Measurements from ENCODE around the gene LAMA3. TPM values are rescaled to one million over a fixed set of nuclear protein-coding genes. Genes with fewer than 3 reads are reported as not detected.

LAMA3 gene, protein sequence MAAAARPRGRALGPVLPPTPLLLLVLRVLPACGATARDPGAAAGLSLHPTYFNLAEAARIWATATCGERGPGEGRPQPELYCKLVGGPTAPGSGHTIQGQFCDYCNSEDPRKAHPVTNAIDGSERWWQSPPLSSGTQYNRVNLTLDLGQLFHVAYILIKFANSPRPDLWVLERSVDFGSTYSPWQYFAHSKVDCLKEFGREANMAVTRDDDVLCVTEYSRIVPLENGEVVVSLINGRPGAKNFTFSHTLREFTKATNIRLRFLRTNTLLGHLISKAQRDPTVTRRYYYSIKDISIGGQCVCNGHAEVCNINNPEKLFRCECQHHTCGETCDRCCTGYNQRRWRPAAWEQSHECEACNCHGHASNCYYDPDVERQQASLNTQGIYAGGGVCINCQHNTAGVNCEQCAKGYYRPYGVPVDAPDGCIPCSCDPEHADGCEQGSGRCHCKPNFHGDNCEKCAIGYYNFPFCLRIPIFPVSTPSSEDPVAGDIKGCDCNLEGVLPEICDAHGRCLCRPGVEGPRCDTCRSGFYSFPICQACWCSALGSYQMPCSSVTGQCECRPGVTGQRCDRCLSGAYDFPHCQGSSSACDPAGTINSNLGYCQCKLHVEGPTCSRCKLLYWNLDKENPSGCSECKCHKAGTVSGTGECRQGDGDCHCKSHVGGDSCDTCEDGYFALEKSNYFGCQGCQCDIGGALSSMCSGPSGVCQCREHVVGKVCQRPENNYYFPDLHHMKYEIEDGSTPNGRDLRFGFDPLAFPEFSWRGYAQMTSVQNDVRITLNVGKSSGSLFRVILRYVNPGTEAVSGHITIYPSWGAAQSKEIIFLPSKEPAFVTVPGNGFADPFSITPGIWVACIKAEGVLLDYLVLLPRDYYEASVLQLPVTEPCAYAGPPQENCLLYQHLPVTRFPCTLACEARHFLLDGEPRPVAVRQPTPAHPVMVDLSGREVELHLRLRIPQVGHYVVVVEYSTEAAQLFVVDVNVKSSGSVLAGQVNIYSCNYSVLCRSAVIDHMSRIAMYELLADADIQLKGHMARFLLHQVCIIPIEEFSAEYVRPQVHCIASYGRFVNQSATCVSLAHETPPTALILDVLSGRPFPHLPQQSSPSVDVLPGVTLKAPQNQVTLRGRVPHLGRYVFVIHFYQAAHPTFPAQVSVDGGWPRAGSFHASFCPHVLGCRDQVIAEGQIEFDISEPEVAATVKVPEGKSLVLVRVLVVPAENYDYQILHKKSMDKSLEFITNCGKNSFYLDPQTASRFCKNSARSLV (N-terminal part only)
- 7.1 and 12.3 TPM in 2 replicates for total RNA-seq
- polyA plus RNA-seq, result 2.5 and 2.6 TPM in 2 replicates
- polyA plus RNA-seq (2011; cell fraction: cytosol; rRNA removed), result 1.9 and 2.5 TPM in 2 replicates
- 8.4 and 9.3 TPM in 2 replicates for polyA plus RNA-seq (2011; cell fraction: nucleus; rRNA removed)
- polyA plus RNA-seq (2012), result 8.0 and 8.9 TPM in 2 replicates
- polyA minus RNA-seq, result 5.5 and 6.1 TPM in 2 replicates
- polyA minus RNA-seq (2011; cell fraction: cytosol; rRNA and poly(A)+ RNA removed), result 9.4 TPM
- 7.0 and 10.4 TPM in 2 replicates for polyA minus RNA-seq (2011; cell fraction: nucleus; rRNA and poly(A)+ RNA removed)
- Bru-seq, nascent RNA, result percentile 50 among the genes with signal in this experiment
- BruChase-seq, experiment 1, labeled RNA remaining after a 6-hour chase, result percentile 38 among the genes with signal in this experiment
- BruChase-seq, experiment 2, labeled RNA remaining after a 2-hour chase, result percentile 41 among the genes with signal in this experiment
- long read RNA-seq, partial matches to known transcripts, result 4 of 6 reads
- long read RNA-seq, other reads (novel, unspliced or antisense), result 2 of 6 reads

DNA sequence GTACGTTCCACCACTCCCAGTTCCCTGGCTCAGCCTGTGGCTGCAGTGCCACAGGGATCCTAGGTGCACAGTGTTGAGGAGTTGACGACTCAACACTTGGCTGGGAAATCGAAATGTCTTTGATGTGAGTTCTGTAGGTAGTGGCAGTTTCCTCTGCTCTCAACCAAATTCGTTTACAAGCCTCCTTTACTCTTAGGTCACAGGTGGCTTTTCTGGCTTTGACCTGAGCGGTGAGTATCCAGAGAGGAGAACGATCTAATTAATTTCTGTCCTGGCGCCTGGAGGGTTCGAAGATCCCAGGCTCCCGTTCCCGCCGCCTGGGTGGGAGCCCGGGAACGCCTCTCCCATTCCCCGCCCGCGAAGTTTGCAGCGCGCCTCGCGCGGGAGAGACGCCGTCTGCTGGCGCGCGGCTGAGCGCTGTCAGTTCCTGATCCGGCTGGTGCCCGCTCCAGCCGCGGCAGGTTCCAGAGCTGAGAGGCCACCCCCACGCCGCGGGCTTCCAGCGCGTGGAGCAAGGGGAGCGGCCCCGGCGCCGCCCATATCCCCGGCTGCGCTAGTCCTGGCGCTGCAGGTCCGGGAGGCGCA lies at the start of gene LAMA3:
TSS of gene LAMA3 (plus strand) at position 423 of the 585 bp plus-strand sequence. CDS start 231 bp downstream, outside the sequence.
- POLR2A ChIA-PET, result no interaction called here
- BruUV-seq (replicated peaks), result no TSS peak
- CTCF ChIA-PET, result interaction anchor here (0.7 to 2.0 kb wide), 5 partner anchors 12 to 67 kb away, joined by 3 to 13 read pairs (median 3); partner anchors contain the start of gene ANKRD29
- intact Hi-C loops (cut with micrococcal nuclease), result loop anchor here (5.0 kb wide), 2 partner anchors 42 to 62 kb away; no protein-coding TSS in a partner anchor
- peak; percentile 53 for DNase-seq (ENCODE audit: low read depth, low spot score)
- Histone ChIP-seq H3K9me3 (replicated peaks; ENCODE audit: control insufficient read depth, insufficient read depth, low read length) (no peaks in the 10 kb centered on the region), H3K27me3 (ENCODE audit: control insufficient read depth in 2 of 2, insufficient read depth in 2 of 2, low read length in 2 of 2) (no peaks in the 10 kb centered on the region), H3K4me2 (ENCODE audit: insufficient read depth, low read length) (peak within 1 kb of the TSS; percentile 69), H3K9me1 (replicated peaks; ENCODE audit: control insufficient read depth, extremely low read depth, insufficient read depth, low read length) (no peaks in the 10 kb centered on the region), H3K79me2 (ENCODE audit: control insufficient read depth, insufficient read depth, low read length) (no peaks in the 10 kb centered on the region), H3K4me1 (ENCODE audit: control insufficient read depth, extremely low read depth, insufficient read depth, low read length) (peaks cover 13% of the 10 kb centered on the region), H3K27ac (ENCODE audit: insufficient read depth, low read depth, low read length) (no peak within 1 kb of the TSS), H4K20me1 (replicated peaks; ENCODE audit: control insufficient read depth, extremely low read depth, insufficient read depth, low read length) (no peaks in the 10 kb centered on the region), H3K9ac (replicated peaks; ENCODE audit: extremely low read depth, insufficient read depth, low read length) (peak within 1 kb of the TSS; percentile 47), H3K36me3 (ENCODE audit: control insufficient read depth in 2 of 2, extremely low read depth in 1 of 2, insufficient read depth in 2 of 2, low read length in 2 of 2) (no peaks in the 10 kb centered on the region), H3K4me3 (replicated peaks in 1 of 3; ENCODE audit: insufficient read depth in 1 of 3, low read depth in 1 of 3, low read length in 3 of 3) (peak within 1 kb of the TSS; percentile 36 to 76 (median 50)), H2AFZ (ENCODE audit: low read depth, low read length) (peak within 1 kb of the TSS; percentile 87)
- TF ChIP-seq, protein P1, sequence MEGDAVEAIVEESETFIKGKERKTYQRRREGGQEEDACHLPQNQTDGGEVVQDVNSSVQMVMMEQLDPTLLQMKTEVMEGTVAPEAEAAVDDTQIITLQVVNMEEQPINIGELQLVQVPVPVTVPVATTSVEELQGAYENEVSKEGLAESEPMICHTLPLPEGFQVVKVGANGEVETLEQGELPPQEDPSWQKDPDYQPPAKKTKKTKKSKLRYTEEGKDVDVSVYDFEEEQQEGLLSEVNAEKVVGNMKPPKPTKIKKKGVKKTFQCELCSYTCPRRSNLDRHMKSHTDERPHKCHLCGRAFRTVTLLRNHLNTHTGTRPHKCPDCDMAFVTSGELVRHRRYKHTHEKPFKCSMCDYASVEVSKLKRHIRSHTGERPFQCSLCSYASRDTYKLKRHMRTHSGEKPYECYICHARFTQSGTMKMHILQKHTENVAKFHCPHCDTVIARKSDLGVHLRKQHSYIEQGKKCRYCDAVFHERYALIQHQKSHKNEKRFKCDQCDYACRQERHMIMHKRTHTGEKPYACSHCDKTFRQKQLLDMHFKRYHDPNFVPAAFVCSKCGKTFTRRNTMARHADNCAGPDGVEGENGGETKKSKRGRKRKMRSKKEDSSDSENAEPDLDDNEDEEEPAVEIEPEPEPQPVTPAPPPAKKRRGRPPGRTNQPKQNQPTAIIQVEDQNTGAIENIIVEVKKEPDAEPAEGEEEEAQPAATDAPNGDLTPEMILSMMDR (IDR thresholded peaks at IDR 0.05; ENCODE audit: extremely low read depth in 1 of 2, insufficient read depth in 1 of 2, low read depth in 1 of 2, low read length in 2 of 2), result peak; percentile 7 to 33
- TF ChIP-seq MYC (IDR thresholded peaks at IDR 0.05; ENCODE audit: low read depth, low read length) (no peak), POLR2AphosphoS5 (IDR thresholded peaks at IDR 0.05; ENCODE audit: insufficient read depth, low read depth, low read length) (peak; percentile 33), FOS (IDR thresholded peaks at IDR 0.05; ENCODE audit: borderline replicate concordance, insufficient read depth, low read length) (peak; percentile 8)
- TF ChIP-seq, protein P2, sequence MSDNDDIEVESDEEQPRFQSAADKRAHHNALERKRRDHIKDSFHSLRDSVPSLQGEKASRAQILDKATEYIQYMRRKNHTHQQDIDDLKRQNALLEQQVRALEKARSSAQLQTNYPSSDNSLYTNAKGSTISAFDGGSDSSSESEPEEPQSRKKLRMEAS (IDR thresholded peaks at IDR 0.05; ENCODE audit: insufficient read depth, insufficient read length), result no peak
- dilution Hi-C loops (cut with MboI; ENCODE audit: extremely low pct_ligation_motif_present, low sequenced_read_pairs), result no loop called here
- FAIRE-seq, result no peak

Data from endothelial cell of umbilical vein (primary cell).